HG02798 (cell line): ENCODE data around the gene PRAC1.

Experiments used
- ATAC-seq: cut with Tn5 transposase; IDR thresholded peaks from one replicate; pipeline ENCODE4 v1.9.1; 2021; ENCODE audit warnings: mild to moderate bottlenecking; ENCODE audit not compliant: unreplicated experiment, poor library complexity

PRAC1 gene

DNA sequence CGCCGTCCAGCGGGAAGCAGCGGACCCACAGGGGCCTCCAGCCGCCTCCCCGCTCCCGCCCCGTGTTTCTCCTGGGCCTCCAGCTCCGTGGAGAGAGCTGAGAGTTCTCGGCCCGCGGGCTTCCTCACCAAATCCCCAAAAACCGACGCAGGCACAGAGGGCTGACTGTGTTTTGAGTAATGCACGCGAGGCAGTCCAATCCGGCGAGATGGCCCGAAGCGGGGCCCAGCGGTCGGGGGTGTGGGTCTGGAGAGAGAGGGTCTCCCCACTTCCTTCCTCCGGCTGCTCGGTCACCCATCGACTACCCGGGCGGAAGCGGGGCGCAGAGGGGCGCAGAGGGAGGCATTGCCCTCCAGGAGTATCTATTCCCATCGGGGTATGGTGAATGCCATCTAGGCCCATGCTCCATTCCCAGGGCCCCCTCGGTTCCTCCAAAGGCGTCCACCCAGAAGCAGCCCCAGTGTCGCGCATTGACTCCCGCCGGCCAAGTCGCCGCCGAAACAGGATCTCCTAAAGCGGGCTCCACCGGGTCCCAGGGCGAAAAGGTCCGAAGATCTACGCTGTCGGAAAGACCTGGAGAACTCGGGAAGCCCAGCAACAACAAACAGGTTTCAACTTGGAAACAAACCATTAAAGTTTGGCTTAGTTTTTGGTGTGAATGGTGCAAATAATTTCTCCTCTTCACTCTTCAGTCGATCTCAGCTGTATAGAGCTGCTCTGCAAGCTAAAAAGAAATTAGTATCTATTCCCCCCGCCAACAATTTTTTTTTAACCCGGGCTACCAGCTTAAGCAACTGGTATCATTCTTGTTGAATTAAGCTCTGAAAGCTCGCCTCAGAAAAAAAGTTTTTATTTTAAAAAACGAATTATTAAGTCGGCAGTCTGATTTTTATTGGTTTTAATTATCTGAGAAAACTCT is 25.4 kb upstream of the PRAC1 start:
- no peak for ATAC-seq

DNA sequence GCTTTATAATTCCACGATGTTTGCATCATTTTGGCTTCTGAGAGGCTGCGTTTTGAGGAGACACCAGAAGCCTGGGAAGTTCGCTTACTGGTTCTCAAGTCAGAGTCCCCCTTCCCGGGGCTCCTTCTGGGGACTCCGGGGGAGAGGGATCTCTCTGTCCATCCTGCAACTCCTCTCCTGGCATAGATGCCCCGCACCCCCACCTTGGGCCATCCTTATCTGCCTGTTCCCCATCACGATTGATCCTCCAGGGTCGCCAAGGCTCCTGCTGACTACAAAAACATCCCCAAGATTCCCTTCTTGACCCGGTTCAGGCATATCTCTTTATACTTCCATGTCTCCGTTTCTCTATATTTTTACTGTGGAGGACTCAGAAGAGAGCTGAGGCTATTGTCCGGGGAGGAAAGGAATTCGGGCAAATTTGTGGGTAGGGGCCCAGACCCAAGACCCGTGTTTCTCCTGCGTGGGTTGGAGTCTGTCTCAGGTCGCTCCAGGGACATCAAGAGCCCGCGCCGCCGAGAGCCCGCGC is 24.7 kb upstream of the PRAC1 start:
- ATAC-seq, result no peak

DNA sequence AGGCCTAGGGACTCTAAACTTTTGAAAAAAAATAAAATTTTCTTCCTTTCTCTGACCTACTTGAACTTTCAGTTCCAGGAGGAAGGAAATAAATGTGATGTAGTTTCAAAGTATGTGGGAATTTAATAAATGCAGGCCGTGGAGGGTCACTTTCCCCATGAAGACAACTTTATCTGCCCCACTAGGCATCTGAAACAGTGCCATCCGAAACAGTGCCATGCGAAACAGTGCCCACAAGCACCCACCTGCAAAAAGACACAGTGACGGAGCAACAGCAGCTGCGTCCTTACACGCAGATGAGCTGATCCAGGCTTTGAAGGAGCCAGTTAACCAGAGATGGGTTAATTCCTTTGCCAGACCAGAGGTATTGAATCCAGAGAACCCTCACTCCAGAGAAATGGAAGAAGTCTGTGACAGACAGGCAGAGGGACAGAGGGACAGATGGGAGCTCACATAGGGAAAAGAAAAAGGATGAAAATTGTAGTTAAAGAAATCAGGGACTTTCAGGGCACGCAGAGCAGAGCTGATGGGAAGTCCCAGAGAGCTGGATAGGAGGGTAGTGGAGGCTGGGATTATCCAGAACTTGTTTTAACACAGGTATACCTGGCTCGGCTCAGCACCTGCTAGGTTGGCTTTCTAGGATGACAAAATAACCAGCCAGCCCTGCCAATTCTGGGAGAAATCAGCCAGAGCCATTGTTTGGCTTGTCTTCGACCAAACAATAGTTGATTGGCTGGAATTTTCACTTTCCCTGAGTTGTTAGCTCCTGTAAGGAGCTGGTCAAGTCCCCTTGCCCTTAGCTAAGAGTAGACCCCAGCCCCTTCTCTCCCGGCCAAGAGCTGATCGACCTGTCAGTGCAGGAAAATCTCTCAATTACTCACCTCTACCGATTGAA is 23.3 kb upstream of the PRAC1 start:
- ATAC-seq, result no peak

DNA sequence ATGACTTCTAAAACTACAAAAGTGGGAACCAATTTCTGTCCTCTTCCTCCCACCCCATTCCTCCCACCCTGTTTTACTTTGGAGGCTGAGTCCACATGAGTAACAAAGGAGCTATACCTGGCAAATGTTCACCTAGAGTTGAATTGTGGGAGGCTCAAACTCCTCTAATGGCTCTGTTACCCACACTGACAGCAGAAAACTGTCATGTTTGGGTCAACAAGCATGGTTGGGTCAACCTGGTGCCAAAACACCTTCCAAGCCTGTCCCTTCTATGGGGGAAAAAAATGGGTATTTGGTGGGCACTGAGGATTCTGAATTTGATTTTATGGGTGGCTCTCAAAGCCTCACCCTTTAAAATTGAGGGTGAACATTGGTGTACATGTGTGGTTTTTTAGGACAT is 18.2 kb upstream of the PRAC1 start:
- ATAC-seq, result no peak

DNA sequence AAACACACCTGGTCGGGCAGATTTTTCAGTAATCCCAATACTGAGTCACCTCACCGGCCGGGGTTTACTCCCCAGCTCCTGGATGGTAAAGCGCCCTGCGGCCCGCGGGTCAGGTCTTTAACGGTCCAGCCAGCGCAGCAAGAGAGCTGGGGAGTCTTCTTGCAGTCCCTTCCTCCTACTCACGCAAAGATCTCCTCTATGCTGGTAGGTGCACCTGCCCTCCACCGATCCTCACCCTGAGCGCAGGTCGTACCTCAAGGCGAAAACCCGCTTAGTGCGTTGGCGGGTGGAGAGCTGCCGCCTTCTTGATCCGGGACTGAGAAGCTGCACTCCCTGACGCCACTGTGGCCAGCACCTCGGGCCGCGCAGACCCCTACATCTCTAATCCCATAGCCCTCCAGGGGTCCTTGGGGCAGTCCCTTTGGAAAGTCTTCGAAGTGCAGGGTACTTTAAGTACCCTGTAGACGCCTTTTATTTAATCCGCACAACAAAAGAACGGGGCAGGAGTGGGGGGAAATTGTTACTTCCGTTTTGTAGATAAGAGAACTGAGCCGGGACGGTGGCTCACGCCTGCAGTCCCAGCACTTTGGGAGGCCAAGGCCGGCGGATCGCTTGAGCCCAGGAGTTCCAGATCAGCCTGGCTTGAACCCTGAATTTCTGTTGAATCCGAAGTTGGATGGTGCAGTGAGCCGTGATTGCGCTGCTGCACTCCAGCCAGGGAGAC is 16.6 kb upstream of the PRAC1 start:
- ATAC-seq, result no peak

DNA sequence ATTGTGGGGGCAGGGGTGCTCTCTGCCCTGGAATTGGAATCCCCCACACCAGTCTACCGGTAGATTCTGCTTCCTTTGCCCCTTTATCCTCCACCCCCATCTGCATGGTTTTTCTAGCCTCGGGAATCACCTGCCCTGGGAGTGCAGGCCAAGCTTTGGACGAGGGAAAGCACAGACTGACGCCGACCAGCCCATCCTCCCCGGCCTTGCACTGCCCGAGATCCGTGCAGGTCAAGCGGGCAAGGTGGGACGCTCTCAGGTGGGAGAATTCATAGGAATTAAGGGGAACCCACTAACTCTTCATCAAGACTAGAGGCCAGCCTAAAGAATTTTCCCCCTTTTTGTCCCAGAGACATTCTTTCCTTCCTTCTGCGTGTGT is 16.1 kb upstream of the PRAC1 start:
- ATAC-seq, result no peak

DNA sequence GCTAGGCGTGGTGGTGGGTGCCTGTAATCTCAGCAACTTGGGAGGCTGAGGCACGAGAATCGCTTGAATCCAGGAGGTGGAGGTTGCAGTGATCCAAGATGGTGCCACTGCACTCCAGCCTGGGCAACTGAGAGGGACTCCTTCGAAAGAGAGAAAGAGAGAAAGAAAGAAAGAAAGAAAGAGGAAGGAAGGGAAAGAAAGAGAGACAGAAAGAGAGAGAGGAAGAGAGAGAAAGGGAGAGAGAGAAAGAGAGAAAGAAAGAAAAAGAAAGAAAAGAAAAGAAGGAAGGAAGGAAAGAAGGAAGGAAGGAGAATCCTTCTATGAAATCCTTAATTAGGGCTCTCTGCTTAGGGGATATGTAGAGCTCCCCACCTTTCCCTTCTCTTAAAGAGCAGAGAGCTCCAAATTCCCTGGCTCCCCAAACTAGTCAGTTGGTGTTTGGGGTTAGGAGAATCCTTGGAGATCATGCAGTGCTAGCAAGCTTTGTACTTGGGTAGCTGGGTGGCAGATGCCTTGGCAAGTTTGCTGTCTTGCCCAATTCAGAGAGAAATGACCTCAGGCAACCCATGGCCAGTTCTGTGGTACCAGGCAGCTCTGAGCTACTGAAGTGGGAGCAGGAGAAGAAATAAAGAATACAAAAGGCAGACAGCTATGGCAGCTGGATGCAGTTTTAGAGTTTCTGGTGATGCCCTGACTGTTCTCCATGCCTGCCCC is 15.2 kb upstream of the PRAC1 start:
- no peak for ATAC-seq

DNA sequence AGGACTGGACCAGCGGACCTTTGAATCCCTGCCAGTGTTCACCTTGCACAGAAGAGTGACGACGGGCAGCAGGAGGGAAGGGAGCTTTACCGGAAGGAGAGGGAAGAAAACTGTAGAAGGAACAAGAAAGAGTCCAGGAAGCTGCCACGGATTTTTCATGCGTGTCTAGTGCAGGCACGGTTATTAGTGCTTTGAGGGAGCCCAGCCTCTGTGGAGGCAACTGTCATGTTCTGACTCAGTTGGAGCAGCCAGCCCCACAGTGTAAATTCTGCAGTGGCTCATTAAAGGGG is 12.7 kb upstream of the PRAC1 start:
- no peak for ATAC-seq

DNA sequence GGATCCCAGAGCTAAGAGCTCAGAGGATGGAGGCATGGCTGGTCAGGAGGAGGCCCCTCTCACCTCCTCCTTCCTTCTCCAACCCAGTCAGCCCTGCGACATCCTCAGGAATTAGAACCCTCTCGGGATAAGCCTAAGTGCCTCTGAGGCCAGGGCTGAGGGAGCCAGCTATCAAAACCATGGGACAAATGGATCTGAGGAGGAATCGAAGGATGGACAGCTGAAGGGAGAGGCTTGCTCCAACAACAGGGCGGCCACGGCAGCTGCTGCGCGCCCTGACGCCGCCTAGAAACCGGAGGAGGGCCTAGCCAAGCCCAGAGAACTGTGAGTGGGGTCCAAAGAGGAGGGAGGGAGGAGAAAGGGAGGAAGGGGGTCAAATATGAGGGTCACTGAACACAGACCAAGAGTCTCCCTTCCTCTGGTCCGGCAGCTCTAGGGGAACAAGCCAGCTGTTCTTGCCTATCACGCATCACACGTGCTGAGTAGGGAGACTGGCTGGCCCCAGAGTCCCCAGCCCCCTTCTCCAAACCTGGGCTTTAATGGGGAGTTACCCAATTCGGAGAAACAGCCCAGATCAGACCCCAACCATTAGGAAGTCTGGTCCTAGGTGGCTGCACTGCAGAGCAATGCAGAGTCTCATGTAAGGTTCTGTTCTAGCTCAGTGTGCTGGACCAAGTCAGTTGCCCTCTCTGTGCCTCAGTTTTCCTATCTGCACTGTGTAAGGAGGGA is 12.2 kb upstream of the PRAC1 start:
- ATAC-seq, result no peak

DNA sequence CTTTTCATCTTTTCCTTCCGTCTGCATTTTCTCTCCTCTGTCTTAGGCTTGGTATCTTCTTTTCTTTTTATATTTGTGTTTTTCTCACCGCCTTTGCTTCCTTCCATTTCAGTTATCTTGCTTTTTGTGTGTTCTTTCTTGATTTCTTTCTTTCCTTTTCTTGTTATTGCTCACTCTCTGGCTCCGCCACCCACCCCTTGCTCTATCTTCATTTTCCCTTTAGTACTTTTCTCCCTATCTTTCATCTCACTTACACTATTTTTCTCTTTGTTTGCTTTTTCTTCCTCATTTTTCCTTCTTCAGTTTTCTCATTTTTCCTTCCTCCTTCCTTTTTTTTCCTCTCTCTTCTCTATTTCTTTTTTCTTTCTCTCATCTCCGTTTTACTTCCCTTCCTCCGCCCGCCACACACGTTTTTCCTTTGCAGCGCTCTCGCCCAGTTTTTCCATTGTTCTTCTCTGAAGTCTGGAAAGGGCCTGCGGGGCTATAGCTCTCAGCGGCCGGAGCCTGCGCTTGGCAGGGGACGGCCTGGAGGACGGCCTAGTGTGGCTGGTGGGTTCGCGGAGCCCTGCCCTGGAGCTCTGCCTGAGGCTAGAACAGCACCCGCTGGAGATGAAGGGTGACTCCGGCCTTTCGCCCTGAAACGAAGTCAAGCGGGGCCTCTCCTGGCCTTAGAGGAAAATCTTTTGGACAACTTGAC is 11.5 kb upstream of the PRAC1 start:
- no peak for ATAC-seq

DNA sequence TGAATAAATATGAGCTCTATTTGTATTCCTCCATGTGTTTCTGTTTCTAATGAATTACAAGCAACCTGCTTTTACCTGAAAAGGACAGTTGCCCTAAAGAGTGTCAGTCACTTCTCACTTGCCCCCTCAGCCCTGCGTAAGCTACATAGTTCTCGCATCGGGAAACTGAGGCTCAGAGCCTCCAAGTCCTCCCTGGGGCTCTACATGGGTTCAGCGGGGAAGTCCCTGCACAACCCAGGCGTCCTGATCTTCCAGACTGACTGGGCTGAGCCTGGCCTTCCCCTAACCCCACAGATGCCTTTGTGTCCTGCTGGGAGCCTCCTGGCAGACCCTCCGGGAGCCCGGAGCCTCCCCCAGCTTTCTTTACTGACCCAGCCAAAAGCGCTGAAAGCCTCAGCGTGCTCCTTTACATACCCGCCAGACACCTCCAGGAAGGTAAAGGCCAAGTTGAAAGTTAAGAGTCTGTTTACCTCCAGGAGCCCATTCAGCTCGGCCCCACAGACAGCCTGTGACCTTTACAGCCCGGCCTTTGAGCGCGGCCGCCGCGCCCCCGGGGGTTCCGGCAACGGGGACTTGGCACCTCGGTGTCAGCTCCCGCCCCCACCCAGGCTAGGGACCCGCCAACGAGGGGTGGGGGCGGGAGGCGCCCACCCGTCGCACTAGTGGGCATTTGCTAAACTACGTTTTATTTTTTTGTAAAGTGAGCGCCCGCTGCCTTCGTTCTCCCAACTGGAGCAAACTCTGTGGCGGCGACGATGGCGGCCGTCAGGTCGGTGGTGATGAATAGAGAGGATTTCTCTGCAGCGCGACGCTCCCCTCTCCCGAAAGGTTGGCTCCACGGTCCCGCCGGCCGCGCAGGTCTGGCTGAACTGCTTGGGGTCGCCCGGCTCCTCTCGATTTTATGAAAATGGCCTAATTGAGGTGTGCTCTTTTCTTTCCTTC is 10.6 kb upstream of the PRAC1 start:
- no peak for ATAC-seq

DNA sequence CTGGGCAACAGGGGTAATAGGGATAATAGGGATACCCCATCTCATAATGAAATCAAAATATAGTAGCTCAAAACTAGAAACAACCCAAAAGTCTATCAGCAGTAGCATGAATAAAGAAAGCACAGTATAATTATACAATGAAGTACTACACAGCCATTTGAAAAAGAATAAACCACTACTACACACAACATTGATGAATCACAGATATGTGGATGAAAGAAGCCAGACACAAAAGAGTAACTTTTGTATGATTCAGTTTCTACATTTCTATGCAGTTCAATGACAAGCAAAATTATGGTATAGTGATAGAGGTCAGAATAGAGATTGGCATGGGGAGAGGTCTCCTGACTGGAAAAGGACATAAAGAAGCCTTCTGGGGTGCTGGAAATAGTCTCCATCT is 9.0 kb upstream of the PRAC1 start:
- ATAC-seq, result no peak

DNA sequence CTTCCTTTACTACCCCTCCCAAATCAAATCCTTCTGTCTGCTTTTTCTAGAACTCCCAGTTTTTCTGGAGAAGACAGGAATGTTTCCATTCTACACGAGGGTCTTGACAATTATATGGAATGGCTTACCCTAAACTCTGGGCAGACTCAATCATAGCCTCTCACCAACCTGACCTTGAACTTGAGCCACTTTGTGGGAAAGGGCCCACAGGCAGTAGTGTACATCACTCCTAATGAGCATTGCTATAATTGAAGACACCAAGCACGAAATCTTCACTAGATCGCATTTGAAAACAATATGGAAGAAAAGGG is 7.9 kb upstream of the PRAC1 start:
- ATAC-seq, result no peak

DNA sequence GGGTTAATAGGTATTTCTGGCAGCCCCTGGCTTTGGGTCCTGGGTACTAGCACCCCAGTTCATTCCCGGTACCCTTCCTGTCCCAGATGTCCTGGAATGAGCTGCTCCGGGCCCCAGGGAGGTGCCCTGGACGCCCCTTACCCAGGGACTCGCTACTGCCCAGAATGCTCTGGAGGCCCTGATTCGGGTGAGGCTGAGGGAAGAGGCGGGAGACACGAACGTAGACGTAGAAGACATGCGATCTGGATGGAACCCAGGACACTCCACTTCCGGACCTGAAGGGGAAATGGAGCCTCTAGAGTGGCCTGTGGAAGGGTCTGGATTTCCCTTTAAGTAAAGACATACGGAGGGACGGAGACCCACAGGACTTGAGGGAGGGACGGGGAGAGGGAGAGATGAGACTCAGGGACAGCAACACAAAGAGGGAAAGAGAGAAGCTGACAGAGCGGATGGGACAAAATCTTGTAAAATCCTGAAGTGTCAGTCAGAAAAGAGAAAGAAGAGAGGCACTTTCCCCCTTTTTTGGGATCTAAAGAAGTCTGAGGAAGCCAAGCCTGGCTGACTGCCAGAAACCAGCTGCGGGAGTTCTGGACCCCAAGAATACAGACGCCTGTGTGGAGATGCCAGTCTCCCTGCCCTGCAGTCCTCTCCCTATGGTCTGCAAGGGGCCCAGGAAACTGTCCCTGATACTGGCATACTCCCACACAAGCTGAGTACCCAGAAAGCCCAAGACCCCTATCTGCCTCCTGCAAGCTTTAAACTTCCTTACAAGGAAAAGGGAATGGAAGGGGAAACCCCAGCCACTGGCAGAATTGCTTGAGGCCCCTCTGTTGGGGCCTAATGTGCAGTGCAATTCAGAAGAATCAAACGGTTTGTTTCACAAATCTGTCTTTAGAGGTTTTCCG is 7.3 kb upstream of the PRAC1 start:
- ATAC-seq, result no peak

DNA sequence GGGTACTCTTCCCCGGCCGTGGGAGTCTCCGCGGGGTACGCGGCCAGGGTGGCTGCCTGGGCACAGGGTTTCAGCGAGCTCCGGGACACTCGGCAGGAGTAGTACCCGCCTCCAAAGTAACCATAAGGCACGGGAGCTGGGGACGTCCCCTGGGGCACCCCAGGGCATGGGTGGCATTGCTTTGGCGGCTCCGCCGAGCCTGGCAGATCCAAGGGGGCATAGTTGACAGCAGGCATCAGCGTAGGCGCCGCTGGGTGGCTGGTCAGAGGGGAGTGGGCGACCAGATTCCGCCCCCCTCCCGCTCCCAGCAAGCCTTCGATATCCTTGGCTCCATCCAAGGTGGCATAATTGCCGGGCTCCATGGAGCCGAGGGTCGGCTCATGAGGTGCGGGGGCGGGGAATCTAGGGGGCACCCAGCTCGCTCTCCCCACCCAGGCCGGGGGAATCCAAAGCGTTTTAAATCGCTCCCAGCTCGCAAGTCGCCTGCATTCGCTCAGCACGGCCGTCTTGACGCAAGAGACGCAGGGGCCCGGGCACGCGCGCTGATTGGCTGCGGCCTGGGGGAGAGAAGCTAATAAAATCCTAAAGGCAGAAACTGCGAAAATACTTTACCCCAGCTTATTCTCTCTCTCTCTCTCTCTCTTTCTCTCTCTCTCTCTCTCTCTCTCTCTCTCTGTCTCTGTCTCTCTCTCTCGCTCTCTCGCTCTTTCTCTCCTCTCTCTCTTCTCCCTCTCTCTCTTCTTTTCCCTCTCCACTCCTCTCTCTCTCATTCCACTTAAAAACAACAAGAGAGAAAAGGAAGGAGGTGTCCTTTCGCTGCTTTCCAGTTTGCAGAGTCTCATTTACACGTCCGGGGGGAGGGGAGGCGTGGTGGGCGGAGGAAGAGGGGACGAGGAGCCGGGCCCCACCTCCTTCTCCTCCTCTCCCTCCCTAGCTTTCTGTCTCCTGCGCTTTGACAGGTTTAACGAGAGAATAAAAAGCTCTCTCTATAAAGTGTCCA is 6.2 kb upstream of the PRAC1 start, which contains the start of gene HOXB13:
Gene HOXB13 (minus strand): TSS at position 519 of the 1,000 bp plus-strand sequence. CDS start 157 bp downstream, at position 362.
- no peak for ATAC-seq
